NCI-H2227 (cell line): ENCODE data around the gene FBH1.

Experiments used
- DNase-seq: peaks from one replicate; lab custom pipeline; 2025; ENCODE audit not compliant: unreplicated experiment; lab: John Stamatoyannopoulos, UW

Gene FBH1

GRCh38 chr10:5976512-5977470 lies 86.7 kb downstream of the FBH1 start:
- DNase-seq, result no peak

GRCh38 chr10:5977471-5978229 lies 87.6 kb downstream of the FBH1 start, which contains the start of gene IL15RA:
TSS of gene IL15RA (minus strand) at chr10:5977543. CDS start at chr10:5977492, 51 bp downstream.
- DNase-seq, result no peak

GRCh38 chr10:5978230-5978489 lies 88.1 kb downstream of the FBH1 start:
- no peak for DNase-seq

- DNase-seq, result no peak
These were observed 91.5 kb downstream of the FBH1 start for GRCh38 chr10:5981529-5981928.

- no peak for DNase-seq
These were observed 93.7 kb downstream of the FBH1 start for GRCh38 chr10:5983774-5984173.

GRCh38 chr10:5985029-5985428 lies 95.0 kb downstream of the FBH1 start:
- no peak for DNase-seq
